Measurements from ENCODE around the gene PRKCQ.
A peak's percentile ranks its signal among the peaks of the same experiment; 100 is the strongest.

The PRKCQ gene

DNA sequence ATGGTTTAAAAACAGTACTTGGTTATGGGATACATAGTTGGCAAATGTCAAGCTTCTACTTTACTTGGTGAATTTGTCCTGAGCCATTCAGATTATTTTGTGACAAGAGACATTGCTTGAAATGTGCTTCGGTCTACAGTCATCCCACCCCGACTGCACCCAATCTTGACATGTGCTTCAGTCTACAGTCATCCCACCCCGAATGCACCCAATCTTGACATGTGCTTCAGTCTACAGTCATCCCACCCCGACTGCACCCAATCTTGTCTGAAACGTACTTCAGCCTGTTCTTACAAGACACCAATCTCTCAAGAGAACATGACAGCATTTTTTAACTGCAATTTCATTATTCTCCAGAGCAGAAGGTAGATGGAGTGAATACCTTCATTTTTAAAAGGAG lies 47.8 kb downstream of the PRKCQ start:
- TF ChIP-seq, protein P1, sequence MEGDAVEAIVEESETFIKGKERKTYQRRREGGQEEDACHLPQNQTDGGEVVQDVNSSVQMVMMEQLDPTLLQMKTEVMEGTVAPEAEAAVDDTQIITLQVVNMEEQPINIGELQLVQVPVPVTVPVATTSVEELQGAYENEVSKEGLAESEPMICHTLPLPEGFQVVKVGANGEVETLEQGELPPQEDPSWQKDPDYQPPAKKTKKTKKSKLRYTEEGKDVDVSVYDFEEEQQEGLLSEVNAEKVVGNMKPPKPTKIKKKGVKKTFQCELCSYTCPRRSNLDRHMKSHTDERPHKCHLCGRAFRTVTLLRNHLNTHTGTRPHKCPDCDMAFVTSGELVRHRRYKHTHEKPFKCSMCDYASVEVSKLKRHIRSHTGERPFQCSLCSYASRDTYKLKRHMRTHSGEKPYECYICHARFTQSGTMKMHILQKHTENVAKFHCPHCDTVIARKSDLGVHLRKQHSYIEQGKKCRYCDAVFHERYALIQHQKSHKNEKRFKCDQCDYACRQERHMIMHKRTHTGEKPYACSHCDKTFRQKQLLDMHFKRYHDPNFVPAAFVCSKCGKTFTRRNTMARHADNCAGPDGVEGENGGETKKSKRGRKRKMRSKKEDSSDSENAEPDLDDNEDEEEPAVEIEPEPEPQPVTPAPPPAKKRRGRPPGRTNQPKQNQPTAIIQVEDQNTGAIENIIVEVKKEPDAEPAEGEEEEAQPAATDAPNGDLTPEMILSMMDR (IDR thresholded peaks at IDR 0.05; ENCODE audit: low read depth, low read length), result no peak
- H3K4me3 ChIP-seq (replicated peaks in 1 of 2; ENCODE audit: low read depth in 2 of 2, low read length in 2 of 2), result no peak overlapping the region
- peak in 1 of 2 donors; percentile 0 for DNase-seq (ENCODE audit: low read depth in 2 of 2)

DNA sequence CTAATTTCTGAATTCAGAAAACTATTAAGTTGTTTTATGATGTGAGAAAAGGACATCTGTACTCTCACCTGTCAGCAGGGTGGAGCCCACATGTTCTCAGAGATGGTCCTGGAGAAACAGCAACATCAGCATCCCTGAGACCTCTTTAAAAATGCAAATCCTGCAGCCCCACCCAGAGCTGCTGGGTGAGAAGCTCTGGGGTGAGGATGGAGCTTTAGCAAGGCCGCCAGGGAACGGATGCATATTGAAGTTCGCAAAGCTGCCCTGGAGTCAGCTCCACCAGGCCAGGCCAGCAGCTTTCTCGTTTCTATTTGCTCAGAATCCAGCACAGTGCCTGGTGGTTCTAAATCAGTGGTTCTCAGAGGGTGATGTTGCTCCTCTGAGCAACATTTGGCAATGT lies 49.1 kb downstream of the PRKCQ start:
- TF ChIP-seq, protein P1 (IDR thresholded peaks at IDR 0.05; ENCODE audit: low read depth, low read length), result no peak
- H3K4me3 ChIP-seq (replicated peaks in 1 of 2; ENCODE audit: low read depth in 2 of 2, low read length in 2 of 2), result no peak overlapping the region
- no peak for DNase-seq (ENCODE audit: low read depth in 2 of 2)

DNA sequence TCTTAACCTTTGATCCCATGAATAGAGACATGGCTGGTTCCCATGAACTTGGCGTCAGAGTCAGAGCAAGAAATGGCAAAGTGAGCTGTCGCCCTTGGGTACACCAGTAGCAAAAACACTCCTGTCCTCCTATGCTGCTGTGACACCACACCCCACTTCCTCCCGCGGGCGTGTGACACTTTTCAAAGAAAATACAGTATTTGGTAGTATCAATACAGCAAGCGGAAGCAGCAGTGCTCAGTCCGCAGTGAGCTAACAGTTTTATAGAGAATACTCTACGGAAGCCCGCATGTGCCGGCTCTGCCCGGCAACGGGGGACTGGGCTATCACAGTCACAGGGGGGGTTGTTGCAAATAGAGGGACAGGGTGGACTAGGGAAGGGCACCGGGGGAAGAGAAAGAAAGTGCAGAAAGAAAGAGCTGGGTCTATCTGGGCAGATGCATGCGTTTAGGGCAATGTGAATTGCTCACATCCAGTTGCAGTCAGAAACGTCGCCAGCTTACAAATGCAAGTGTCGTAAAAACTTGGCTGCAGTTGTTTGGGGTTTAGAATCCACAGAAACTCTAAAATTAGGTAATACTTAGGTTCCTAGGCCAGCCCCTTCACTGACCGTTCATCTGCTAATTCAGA lies 49.8 kb downstream of the PRKCQ start:
- H3K4me3 ChIP-seq (replicated peaks in 1 of 2; ENCODE audit: low read depth in 2 of 2, low read length in 2 of 2), result no peak overlapping the region

DNA sequence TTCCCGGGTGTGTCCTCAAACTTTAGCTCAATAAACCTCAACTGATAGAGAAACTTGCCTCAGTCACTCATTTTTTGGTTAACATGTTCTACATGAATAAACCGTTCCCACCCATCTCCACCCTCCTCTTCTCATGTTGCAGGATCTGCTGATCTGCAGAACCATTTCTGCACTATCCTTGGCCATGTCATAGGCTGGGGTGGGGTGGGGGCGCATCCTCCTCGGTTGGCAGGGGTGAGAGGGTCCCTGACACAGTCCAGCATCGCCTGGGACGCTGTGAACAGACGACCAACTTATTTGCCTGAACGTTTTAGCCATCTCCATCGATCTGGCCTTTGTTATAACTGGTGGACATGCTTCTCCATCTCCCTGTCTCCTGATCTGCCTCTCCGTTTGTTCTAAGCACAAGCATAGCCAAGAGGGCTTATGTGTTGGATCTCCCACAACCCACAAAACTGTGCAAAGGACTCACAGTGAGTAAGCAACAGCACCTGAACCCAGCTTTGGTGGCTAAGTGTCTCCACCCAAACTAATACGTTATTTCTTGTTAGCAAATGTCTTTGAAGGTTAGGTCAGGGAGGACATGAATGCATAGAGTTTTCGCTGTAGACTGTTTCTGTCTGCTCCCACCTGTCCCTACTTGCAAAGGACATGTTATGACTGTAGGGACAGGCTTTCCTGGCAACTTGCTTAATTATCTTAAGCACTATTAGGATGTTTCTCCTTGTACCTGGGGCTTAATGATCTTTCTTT lies 51.7 kb downstream of the PRKCQ start:
- no peak overlapping the region for H3K4me3 ChIP-seq (replicated peaks in 1 of 2; ENCODE audit: low read depth in 2 of 2, low read length in 2 of 2)
- TF ChIP-seq, protein P1 (IDR thresholded peaks at IDR 0.05; ENCODE audit: low read depth, low read length), result no peak
- no peak for DNase-seq (ENCODE audit: low read depth in 2 of 2)

More for the DNA sequence above, 49.8 kb downstream of the PRKCQ start:
- TF ChIP-seq, protein P1 (IDR thresholded peaks at IDR 0.05; ENCODE audit: low read depth, low read length), result no peak
- no peak for DNase-seq (ENCODE audit: low read depth in 2 of 2)

DNA sequence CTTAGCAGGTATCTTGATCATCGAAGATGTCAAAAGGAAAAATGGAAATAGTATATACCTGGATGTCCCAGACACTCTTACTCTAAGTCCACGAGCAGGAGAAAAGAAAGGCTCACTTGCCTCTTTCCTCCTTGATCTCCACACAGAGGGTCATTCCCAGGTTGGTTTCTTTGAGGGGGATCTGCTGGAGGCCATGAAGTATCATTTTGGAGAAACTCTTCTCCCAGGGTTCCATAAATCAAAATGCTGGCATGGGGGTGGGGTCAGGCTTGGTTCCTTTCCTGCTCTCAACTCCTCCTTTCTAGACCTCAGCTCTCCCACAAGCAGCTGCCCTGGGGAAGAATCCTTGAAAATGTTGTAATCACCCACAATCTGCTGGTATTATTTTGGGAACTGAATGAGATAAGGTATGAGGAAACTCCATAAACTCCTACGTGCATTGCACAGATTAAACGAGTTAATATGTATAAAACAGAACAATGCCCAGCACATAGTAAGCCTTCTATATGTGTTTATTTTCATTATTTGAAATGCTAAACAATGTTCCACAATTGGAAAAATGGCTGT lies 54.4 kb downstream of the PRKCQ start:
- DNase-seq (ENCODE audit: low read depth in 2 of 2), result peak in 1 of 2 donors; percentile 16
- no peak overlapping the region for H3K4me3 ChIP-seq (replicated peaks in 1 of 2; ENCODE audit: low read depth in 2 of 2, low read length in 2 of 2)
- TF ChIP-seq, protein P1 (IDR thresholded peaks at IDR 0.05; ENCODE audit: low read depth, low read length), result no peak

DNA sequence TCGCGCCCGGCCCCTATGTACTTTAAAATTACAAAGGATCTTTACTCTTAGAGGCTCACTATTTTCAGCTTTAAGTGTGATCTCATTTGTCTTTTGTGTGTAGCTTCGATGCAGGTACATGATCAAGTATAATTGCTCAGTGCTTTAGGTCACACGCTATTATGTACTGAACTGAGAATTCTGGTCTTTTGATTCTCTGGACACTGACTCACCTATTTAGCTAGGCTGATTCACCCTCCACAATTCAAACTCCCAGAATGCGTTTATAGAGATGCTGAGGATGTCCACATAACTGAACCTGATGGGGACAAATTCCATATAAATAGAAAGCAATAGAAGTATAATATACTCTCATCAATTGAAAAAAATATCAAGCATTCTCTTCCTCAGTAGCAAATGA lies 57.8 kb downstream of the PRKCQ start:
- DNase-seq (ENCODE audit: low read depth in 2 of 2), result no peak
- no peak overlapping the region for H3K4me3 ChIP-seq (replicated peaks in 1 of 2; ENCODE audit: low read depth in 2 of 2, low read length in 2 of 2)
- TF ChIP-seq, protein P1 (IDR thresholded peaks at IDR 0.05; ENCODE audit: low read depth, low read length), result no peak
